GM13976 (cell line): Measurements from ENCODE around the gene HIVEP3.

Experiments
- DNase-seq: peaks from one replicate; pipeline ENCODE4 v3.0.0; 2012; ENCODE audit warnings: low spot score
- CTCF ChIP-seq: IDR thresholded peaks from 2 replicates; pipeline ENCODE4 v1.5.1; 2012; ENCODE audit warnings: borderline replicate concordance, mild to moderate bottlenecking; ENCODE audit not compliant: insufficient read depth; ENCODE audit errors: extremely low read depth, missing control alignments, control extremely low read depth
- in situ Hi-C: fragments of 300-500 bp; cut with MboI; formaldehyde crosslinking; loops from one replicate; pipeline ENCODE4 v1.12.0; 2022; ENCODE audit warnings: low sequenced_read_pairs, mixed read lengths, inconsistent platforms; ENCODE audit not compliant: unreplicated experiment

HIVEP3 gene

GRCh38 chr1:41581216-41582003 is 337.3 kb downstream of the HIVEP3 start:
- DNase-seq = no peak
- in situ Hi-C loops = no loop called here
- TF ChIP-seq CTCF = no peak

DNA sequence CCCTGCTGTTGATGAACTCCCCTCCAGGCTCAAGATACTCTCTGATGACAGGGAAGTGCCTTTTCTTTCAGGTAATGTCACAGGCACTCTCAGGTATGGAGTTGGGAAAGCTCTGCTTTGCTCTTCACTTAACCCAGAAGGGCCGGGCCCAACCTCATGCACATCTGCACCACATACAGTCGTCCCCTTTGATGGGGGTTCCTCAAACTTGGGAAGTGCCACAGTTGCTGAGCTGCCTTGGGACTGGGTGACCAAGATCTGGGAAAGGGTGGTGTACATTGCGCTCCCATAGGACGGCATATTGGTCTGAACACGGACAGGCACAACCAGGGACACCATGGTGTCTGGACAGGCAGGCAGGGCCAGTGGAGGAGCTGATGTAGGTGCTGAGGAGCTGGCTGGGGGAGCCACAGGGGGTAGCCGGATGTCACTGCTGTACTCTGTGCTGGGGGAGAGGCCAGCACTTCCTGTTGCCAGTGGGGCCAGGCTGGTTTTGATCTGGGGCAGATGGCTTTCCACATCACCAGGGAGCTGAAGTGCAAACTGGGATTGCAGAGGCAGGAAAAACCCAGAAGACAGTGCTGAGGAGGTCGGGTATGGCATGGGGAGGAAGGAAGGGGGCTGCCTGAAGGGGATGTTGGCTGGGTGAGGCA is 338.1 kb downstream of the HIVEP3 start:
- in situ Hi-C loops = no loop called here
- no peak for TF ChIP-seq CTCF
- no peak for DNase-seq

DNA sequence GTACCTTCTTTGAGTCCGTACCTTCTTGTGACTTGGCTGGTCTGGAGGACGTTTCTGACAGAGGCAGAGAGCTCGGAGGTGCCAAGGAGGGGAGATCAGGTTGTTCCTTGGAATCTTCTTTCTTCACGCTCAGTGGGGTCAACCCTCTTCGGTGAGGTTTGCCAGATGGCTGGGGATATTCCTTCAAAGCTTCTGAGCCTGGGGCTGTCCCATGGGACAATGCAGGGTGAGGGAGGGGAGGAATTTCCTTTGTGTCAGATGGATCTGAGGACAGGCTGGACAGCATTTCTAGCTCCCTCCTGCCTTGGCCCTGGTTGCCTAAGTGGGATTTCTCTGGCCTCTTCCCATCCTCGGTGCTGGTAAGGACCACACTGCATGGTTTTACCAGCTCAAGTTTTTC is 338.7 kb downstream of the HIVEP3 start:
- DNase-seq = no peak
- in situ Hi-C loops = no loop called here
- TF ChIP-seq CTCF = no peak

DNA sequence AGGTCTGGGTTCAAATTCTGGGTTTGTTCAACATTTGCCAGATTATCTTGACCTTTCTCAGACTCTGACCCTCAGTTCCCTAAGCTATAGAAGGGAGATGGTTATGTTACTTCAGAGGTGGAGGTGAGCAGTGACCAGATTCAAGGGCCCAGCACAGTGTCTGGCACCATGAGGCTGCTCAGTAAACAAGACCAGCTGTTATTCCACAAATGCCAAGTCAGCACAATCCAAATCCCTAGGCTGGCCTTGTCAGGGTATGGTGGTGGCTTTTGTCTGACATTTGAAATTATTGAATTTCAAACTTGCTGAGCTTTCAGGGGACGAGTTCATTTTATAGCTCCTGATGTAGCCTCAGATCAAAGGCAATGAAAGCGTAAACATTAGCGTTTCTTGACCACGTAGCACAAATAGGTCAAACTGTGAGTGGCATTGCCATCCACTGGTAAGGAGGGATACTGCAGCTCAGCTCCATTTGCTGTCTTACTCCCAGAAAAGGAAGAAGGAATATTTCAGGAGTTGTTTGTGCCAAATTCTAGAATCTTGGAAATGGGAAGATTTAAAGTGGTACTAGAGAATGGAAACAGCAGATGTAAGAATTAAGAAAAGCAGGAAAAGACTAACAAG is 339.9 kb downstream of the HIVEP3 start:
- TF ChIP-seq CTCF = peak; percentile 16
- in situ Hi-C loops = no loop called here
- DNase-seq = no peak

- DNase-seq = no peak
- no peak for TF ChIP-seq CTCF
- in situ Hi-C loops = no loop called here
These were observed 342.1 kb downstream of the HIVEP3 start for GRCh38 chr1:41576620-41577019.

- TF ChIP-seq CTCF = no peak
- in situ Hi-C loops = no loop called here
- no peak for DNase-seq
These were observed 342.5 kb downstream of the HIVEP3 start for GRCh38 chr1:41576206-41576605.
